Measurements from ENCODE around the gene GIGYF2.

DNA sequence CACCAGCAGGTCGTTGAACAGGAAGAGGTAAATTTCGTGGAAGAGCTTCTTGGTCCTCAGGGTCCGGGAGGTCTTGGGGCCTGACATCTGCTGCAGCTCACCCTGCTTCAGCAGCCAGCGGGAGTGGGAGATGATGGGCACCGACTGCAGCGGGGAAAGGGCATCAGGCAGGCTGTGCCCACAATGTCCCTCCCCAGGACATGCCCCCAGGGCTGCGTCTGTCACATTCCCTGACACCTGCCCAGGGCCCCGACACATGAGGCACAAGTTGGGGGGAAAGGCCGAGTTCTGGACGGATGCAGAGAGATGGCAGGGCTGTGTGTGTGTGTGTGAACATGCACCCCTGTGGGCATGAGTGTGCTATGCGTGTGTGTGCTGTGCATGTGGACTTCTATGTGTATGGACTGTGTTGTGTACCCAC, 186.9 kb downstream of the GIGYF2 start:
- no peak for TF ChIP-seq TCF7L2 (IDR thresholded peaks at IDR 0.05; ENCODE audit: low read depth, low read length)
- TF ChIP-seq, protein P1, sequence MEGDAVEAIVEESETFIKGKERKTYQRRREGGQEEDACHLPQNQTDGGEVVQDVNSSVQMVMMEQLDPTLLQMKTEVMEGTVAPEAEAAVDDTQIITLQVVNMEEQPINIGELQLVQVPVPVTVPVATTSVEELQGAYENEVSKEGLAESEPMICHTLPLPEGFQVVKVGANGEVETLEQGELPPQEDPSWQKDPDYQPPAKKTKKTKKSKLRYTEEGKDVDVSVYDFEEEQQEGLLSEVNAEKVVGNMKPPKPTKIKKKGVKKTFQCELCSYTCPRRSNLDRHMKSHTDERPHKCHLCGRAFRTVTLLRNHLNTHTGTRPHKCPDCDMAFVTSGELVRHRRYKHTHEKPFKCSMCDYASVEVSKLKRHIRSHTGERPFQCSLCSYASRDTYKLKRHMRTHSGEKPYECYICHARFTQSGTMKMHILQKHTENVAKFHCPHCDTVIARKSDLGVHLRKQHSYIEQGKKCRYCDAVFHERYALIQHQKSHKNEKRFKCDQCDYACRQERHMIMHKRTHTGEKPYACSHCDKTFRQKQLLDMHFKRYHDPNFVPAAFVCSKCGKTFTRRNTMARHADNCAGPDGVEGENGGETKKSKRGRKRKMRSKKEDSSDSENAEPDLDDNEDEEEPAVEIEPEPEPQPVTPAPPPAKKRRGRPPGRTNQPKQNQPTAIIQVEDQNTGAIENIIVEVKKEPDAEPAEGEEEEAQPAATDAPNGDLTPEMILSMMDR (IDR thresholded peaks at IDR 0.05), result no peak
- TF ChIP-seq POLR2AphosphoS5 (IDR thresholded peaks at IDR 0.05; ENCODE audit: low read depth, low read length), result no peak
